Lung microvascular endothelial cell (primary cell): ENCODE data around the gene NUTM2G. TPM values are rescaled to one million over a fixed set of nuclear protein-coding genes. Genes with fewer than 3 reads are reported as not detected.
"Not testable (repeated sequence)": the region's sequence is repeated elsewhere in the genome, so short reads cannot be mapped to it uniquely, and the experiment has no call there.

Experiments
- DNase-seq, 2 donors: peaks; one replicate each; pipeline versions ENCODE4 v3.0.0 to v3.0.0-alpha.2; 2010; ENCODE audit warnings: low read depth in 2 of 2
- total RNA-seq: library from RNA; depleted of rRNA; stranded (reverse); fragments of >200 nt; gene quantifications from 2 replicates; pipeline ENCODE4 v1.2.1, GENCODE V29; 2014

The NUTM2G gene
- total RNA-seq, 1 donor from 2014 or later: not detected

GRCh38 chr9:96941628-96942027 lies 13.0 kb downstream of the NUTM2G start:
- DNase-seq: not testable (repeated sequence)

DNA sequence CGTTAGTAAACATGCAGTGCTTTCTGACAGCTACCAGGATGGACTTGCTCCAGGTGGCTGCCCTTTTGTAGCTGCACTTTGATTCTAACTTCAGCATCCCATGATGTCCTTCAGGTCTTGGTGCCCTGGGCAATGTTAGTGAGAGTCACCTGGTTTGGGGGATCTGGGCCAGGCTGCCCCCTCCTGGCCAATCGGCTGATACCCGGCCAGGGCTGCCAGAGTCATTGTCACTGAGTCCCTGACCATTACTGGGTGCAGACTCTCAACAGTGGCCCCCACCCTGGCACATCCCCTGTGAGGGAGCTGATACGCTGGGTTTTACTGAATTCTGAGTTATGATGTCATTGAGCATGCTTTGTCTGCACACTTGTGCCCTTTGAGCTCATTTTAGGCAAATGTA lies 13.5 kb downstream of the NUTM2G start:
- DNase-seq: not testable (repeated sequence)

- DNase-seq: not testable (repeated sequence)
Observed at GRCh38 chr9:96949346-96949745, 20.7 kb downstream of the NUTM2G start.

DNA sequence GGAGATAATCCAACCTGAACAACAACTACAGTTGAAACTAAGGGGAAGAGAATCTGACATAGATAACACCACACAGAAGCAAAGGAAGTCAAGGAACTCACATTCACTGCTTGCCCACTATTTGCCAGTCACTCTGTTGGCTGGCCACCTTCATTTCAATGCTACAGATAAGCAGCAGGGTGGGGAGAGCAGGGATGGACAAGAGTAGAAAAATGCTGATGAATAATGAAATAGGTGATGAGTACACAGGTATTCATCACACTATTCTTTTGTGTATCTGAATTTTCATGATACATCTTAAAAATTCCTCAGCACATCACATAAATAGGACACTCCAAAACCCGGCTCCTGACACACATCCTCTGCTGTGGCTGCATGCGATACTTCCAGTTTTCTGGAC lies 21.9 kb downstream of the NUTM2G start:
- not testable (repeated sequence) for DNase-seq

- DNase-seq: not testable (repeated sequence)
Observed at GRCh38 chr9:96967591-96967990, 38.9 kb downstream of the NUTM2G start.

DNA sequence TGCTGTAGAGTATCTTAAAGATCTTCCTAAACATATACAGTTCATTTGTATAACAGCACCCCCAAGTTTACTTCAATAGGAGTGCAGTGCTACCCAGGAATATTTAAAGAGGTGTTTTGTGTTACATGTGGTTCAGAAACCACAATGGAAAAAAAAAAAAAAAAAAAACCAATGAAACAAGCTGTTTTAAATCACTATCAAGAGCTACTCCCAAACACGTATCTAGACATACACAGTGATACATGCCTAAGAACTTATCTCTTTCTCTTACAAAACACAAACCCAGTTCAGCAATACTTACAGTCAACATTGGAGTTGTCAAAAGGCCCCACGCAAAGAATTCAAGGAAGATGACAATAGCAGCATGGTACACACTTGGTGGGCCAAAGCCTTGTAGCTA lies 43.9 kb downstream of the NUTM2G start:
- not testable (repeated sequence) for DNase-seq

GRCh38 chr9:96974037-96974436 lies 45.4 kb downstream of the NUTM2G start:
- DNase-seq: not testable (repeated sequence)

DNA sequence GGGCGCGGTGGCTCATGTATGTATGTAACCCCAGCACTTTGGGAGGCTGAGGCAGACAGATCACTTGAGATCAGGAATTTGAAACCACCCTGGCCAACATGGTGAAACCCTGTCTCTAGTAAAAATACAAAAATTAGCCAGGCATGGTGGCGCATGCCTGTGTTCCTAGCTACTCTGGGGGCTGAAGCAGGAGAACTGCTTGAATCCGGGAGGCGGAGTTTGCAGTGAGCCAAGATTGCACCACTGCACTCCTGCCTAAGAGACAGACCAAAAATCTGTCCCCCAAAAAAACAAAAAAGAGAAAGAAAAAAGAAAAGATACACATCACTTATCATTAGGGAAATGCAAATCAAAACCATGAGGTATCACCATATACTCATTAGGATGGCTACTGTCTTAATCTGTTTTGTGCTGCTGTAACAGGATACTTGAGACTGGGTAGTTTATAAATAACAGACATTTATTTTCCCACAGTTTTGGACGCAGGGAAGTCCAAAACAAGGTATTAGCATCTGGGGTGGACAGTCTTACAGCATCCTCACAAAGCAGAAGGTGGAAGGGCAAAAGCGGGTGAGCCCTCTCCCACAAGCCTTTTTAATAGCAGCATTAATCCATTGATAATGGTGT lies 55.0 kb downstream of the NUTM2G start:
- not testable (repeated sequence) for DNase-seq

- peak in 1 of 2 donors; percentile 0 for DNase-seq
Observed at GRCh38 chr9:96984139-96984538, 55.5 kb downstream of the NUTM2G start.

DNA sequence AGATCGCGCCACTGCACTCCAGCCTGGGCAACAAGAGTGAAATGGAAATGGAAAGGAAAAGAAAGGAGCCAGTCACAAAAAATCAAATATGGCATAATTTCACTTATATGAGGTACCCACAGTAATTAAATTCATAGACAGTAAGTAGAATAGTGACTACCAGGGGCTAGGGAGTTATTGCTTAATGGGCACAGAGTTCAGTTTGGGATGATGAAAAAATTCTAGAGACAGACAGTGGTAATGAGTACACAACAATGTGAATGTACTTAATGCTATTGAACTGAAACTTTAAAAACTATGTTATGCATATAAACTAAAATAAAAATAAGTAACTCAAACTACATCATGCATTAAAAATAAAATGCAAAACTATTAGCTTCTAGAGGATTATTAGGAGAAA lies 56.2 kb downstream of the NUTM2G start:
- DNase-seq: not testable (repeated sequence)

Other genes starting within 250 kb of the NUTM2G start
- 10.9 and 14.7 TPM in 2 replicates for gene ZNF510, start 150.8 kb upstream of the NUTM2G start, total RNA-seq
- gene ZNF782, start 74.3 kb upstream of the NUTM2G start, total RNA-seq: 2.0 and 2.6 TPM in 2 replicates
- 0.20 and 1.1 TPM in 2 replicates for gene CTSV, start 110.3 kb downstream of the NUTM2G start, total RNA-seq